Measurements from ENCODE around the gene CHID1. TPM values are rescaled to one million over a fixed set of nuclear protein-coding genes. Genes with fewer than 3 reads are reported as not detected.

CHID1 gene
- total and polyA plus RNA-seq, 2 of the 8 experiments (the other 6 are each of a cell fraction or from before 2014, with no cell fraction given): 81.2 to 88.5 TPM

DNA sequence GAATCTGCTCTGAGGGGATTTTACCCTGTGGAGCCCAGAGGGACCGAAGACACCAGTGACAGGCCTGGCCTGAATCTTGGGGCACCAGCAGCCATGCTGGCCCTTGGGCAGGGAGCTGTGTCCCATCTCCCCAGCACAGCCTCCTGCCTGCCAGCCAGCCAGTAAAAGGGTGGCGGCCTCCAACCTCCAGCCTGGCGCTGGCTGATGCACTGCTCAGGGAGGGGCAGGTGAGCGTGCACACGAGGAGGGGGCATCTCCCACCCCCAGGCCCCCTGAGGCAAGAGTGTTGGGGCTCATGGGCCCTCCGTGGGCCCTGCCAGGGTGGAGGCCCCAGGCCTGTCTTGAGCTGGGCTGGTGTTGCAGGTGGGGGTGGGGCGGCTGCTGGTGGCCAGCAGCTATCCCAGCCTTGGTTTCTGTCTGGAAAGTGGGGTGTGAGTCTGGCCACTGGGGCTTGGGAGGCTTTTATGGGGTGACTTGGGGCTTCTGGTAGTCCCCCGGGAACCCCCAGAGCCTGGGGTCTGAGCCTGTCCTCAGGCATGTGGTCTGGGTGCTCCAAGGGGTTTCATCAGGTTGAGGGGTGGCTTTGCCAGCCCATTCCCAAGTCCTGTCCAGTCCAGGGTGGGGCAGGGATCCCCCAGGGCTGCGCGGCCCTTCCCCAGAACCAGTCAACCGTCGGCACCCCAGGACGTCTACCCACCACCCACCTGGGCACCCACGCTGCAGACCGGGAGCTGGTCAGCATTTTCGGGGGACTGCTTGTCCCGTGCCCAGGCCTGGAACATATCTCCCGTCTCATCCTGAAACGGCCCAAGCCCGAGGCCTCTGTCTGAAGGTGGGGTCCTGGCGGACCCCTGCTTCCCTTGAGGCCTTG, 50.1 kb downstream of the CHID1 start:
- no peak overlapping the region for H4K5ac ChIP-seq (ENCODE audit: insufficient read length, low read depth, low read length)
- H3K18ac ChIP-seq (ENCODE audit: extremely low read depth, low read length): no peak overlapping the region
- ChIA-PET POLR2A (ENCODE audit: partially characterized antibody) (interaction anchor here (0.8 to 13.8 kb wide), 17 partner anchors 8 to 199 kb away, joined by 3 to 234 read pairs (median 4); partner anchors contain the start of genes CD151, POLR2L and TSPAN4), CTCF (ENCODE audit: partially characterized antibody) (interaction anchor here (0.8 to 10.5 kb wide), 8 partner anchors 9 to 191 kb away, joined by 3 to 74 read pairs (median 3); partner anchors contain the start of gene TSPAN4)
- no peak overlapping the region for H3K27ac ChIP-seq (ENCODE audit: low read depth, low read length)
- no peak overlapping the region for H3K9ac ChIP-seq (replicated peaks in 1 of 4; ENCODE audit: extremely low read depth in 1 of 4, low read depth in 3 of 4, low read length in 3 of 4)
- peaks cover 0 to 33% (median 30%) of the 10 kb centered on the region in 4 experiments; a peak in 6 of 7 replicates for H3K4me1 ChIP-seq (replicated peaks in 1 of 4; ENCODE audit: control insufficient read depth in 3 of 4, insufficient read depth in 4 of 4, low read length in 3 of 4)
- H2BK20ac ChIP-seq (ENCODE audit: low read length): no peak overlapping the region
- peak overlapping the region; percentile 68 for H4K8ac ChIP-seq (ENCODE audit: extremely low read depth, insufficient read depth, low read length)
- no peaks in the 10 kb centered on the region; a peak in 1 of 8 replicates for H3K36me3 ChIP-seq (ENCODE audit: control insufficient read depth in 2 of 4, insufficient read depth in 4 of 4, low read length in 3 of 4)
- no peak overlapping the region for H4K91ac ChIP-seq (replicated peaks; ENCODE audit: insufficient read length, low read length)
- H3K79me2 ChIP-seq (ENCODE audit: control insufficient read depth in 1 of 2, insufficient read depth in 2 of 2, low read length in 2 of 2): no peaks in the 10 kb centered on the region
- no peaks in the 10 kb centered on the region for H3K23me2 ChIP-seq (ENCODE audit: low read depth, low read length)
- no peak for FAIRE-seq
- H2AK5ac ChIP-seq (ENCODE audit: low read depth, low read length): no peak overlapping the region
- no peak overlapping the region for H2BK12ac ChIP-seq (ENCODE audit: low read depth, low read length)
- no peak overlapping the region for H3K4me3 ChIP-seq (ENCODE audit: extremely low read depth in 1 of 4, insufficient read depth in 2 of 4, low read depth in 3 of 4, low read length in 4 of 4)
- H3K4ac ChIP-seq (replicated peaks; ENCODE audit: insufficient read length, low read depth, low read length): no peak overlapping the region
- H4K20me1 ChIP-seq (replicated peaks in 1 of 2; ENCODE audit: control insufficient read depth in 1 of 2, insufficient read depth in 2 of 2, low read length in 2 of 2): peaks cover 12 to 53% of the 10 kb centered on the region in 2 experiments
- H3K79me1 ChIP-seq (ENCODE audit: low read depth, low read length): peaks cover 3% of the 10 kb centered on the region
- WGBS, 2 experiments (ENCODE audit: extremely low coverage in 1 of 2, insufficient coverage in 1 of 2, insufficient read length in 1 of 2, insufficient replicate concordance in 2 of 2, low coverage in 1 of 2, low lambda C conversion rate in 2 of 2, missing lambda C conversion rate in 1 of 2): 88% methylated on average over 21 of the region's 21 CpGs; no CpG with 5 or more reads in 1 of the 2 experiments
- H3K27me3 ChIP-seq (replicated peaks in 1 of 4; ENCODE audit: control insufficient read depth in 3 of 4, extremely low read depth in 1 of 4, insufficient read depth in 3 of 4, low read length in 3 of 4): peaks cover 0 to 2% (median 0%) of the 10 kb centered on the region in 4 experiments; a peak in 2 of 7 replicates
- H2BK15ac ChIP-seq (ENCODE audit: low read length): no peak overlapping the region
- no peak overlapping the region for H2AFZ ChIP-seq (ENCODE audit: low read length)
- H2BK120ac ChIP-seq (replicated peaks; ENCODE audit: low read depth, low read length): no peak overlapping the region
- no peak overlapping the region for H2BK5ac ChIP-seq (ENCODE audit: low read depth, low read length)
- no peak for DNase-seq (ENCODE audit: low read depth in 1 of 2, low spot score in 2 of 2)
- H3K23ac ChIP-seq (ENCODE audit: insufficient read length): no peak overlapping the region
- no peak overlapping the region for H3K56ac ChIP-seq (replicated peaks; ENCODE audit: insufficient read length, low read depth, low read length)
- no peak overlapping the region for H3K14ac ChIP-seq (ENCODE audit: insufficient read length)
- no peak overlapping the region for H3K4me2 ChIP-seq (ENCODE audit: insufficient read depth in 1 of 2, low read depth in 2 of 2, low read length in 2 of 2)
- no peak for TF ChIP-seq SIN3A (conservative IDR thresholded peaks at IDR 0.05 in 1 of 2, IDR thresholded peaks at IDR 0.05 in 1 of 2; ENCODE audit: low read depth in 1 of 2, low read length in 2 of 2)
- TF ChIP-seq POLR2A (IDR thresholded peaks at IDR 0.05; ENCODE audit: control extremely low read depth in 1 of 2, low read depth in 2 of 2, low read length in 2 of 2): 0 out of 3 replicates have a peak, but pooled peaks of 1 of the 2 experiments have one; percentile 34
- no peak for TF ChIP-seq SUZ12 (IDR thresholded peaks at IDR 0.05; ENCODE audit: low read length)
- no peak for TF ChIP-seq TBP (IDR thresholded peaks at IDR 0.05; ENCODE audit: low read depth, low read length)
- no peak for TF ChIP-seq JUN (IDR thresholded peaks at IDR 0.05; ENCODE audit: low read depth, low read length)
- no peak for TF ChIP-seq EP300 (IDR thresholded peaks at IDR 0.05; ENCODE audit: borderline replicate concordance in 1 of 2, low read depth in 2 of 2, low read length in 2 of 2)
- TF ChIP-seq SP4 (IDR thresholded peaks at IDR 0.05; ENCODE audit: low read length): no peak
- TF ChIP-seq, protein P1, sequence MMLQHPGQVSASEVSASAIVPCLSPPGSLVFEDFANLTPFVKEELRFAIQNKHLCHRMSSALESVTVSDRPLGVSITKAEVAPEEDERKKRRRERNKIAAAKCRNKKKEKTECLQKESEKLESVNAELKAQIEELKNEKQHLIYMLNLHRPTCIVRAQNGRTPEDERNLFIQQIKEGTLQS (IDR thresholded peaks at IDR 0.05; ENCODE audit: insufficient read depth, low read depth, low read length): no peak
- no peak for TF ChIP-seq PHF8 (conservative IDR thresholded peaks at IDR 0.05; ENCODE audit: low read depth, low read length)
- no peaks in the 10 kb centered on the region for H3K9me3 ChIP-seq (ENCODE audit: insufficient read depth in 2 of 2, low read depth in 1 of 2, low read length in 1 of 2)
